Ishikawa (cell line): ENCODE data around the gene COX4I1.

Source experiments
- CEBPB ChIP-seq: IDR thresholded peaks from 2 replicates; pipeline ENCODE4 v1.6.1; 2012
- CREB1 ChIP-seq: IDR thresholded peaks from 2 replicates; pipeline ENCODE4 v1.6.1; 2012; ENCODE audit warnings: low read depth
- EGR1 ChIP-seq: IDR thresholded peaks from 2 replicates; pipeline ENCODE4 v1.6.1; 2012
- EP300 ChIP-seq: IDR thresholded peaks from 2 replicates; pipeline ENCODE4 v1.6.1; 2012; ENCODE audit warnings: borderline replicate concordance
- FOXM1 ChIP-seq: IDR thresholded peaks from 2 replicates; pipeline ENCODE4 v1.6.1; 2012; ENCODE audit warnings: low read depth, borderline replicate concordance
- NFIC ChIP-seq: IDR thresholded peaks from 2 replicates; pipeline ENCODE4 v1.6.1; 2012
- RAD21 ChIP-seq: IDR thresholded peaks from 2 replicates; pipeline ENCODE4 v1.6.1; 2012; ENCODE audit warnings: low read depth
- TAF1 ChIP-seq: IDR thresholded peaks from 2 replicates; pipeline ENCODE4 v1.6.1; 2012; ENCODE audit warnings: low read depth, mild to moderate bottlenecking
- TCF12 ChIP-seq: IDR thresholded peaks from 2 replicates; pipeline ENCODE4 v1.6.1; 2012; ENCODE audit warnings: low read depth
- TEAD4 ChIP-seq: IDR thresholded peaks from 2 replicates; pipeline ENCODE4 v1.6.1; 2012
- YY1 ChIP-seq: IDR thresholded peaks from 2 replicates; pipeline ENCODE4 v1.6.1; 2012; ENCODE audit warnings: low read depth
- ZBTB7A ChIP-seq: IDR thresholded peaks from 2 replicates; pipeline ENCODE4 v1.6.1; 2012; ENCODE audit warnings: low read depth
- TF ChIP-seq, protein P1 (sequence below): IDR thresholded peaks from 2 replicates; pipeline ENCODE4 v1.6.1; 2012; ENCODE audit warnings: low read depth, mild to moderate bottlenecking
- TF ChIP-seq, protein P2 (sequence below): IDR thresholded peaks from 2 replicates; pipeline ENCODE4 v1.6.1; 2012
- TF ChIP-seq, protein P3 (sequence below): IDR thresholded peaks from 2 replicates; pipeline ENCODE4 v1.6.1; 2012

Gene COX4I1

DNA sequence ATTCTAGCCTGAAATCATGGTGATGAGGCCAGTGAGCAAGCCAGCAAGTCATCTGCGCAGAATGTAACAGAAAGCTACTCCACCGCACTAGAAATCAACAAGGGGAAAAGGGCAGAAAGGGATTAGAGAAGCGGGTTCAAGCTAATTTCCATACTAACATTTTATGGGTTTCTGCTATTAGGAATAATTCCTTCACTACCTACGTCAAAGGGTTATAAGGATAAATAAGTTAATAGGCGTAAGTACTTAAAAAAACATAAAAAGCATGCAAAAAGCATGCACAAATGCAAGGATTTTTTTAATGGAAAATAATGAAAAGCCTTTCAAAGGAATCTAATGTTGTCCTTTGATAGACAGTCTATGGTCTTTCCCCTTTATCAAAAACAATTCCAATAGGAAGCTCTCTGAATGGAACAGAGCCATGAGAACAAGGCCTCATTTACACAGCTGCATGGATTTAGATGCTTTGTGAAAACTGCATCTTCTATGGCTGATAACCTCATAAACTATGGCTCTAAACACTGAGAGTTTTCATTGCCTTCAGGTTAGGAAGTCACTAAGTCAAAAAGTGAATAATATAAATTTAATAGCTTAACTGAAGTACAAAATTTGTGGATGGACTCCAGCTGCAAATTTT, 5.7 kb upstream of the COX4I1 start:
- TF ChIP-seq NFIC (no peak), TCF12 (no peak), TAF1 (no peak), RAD21 (no peak), CREB1 (no peak)
- TF ChIP-seq, protein P1, sequence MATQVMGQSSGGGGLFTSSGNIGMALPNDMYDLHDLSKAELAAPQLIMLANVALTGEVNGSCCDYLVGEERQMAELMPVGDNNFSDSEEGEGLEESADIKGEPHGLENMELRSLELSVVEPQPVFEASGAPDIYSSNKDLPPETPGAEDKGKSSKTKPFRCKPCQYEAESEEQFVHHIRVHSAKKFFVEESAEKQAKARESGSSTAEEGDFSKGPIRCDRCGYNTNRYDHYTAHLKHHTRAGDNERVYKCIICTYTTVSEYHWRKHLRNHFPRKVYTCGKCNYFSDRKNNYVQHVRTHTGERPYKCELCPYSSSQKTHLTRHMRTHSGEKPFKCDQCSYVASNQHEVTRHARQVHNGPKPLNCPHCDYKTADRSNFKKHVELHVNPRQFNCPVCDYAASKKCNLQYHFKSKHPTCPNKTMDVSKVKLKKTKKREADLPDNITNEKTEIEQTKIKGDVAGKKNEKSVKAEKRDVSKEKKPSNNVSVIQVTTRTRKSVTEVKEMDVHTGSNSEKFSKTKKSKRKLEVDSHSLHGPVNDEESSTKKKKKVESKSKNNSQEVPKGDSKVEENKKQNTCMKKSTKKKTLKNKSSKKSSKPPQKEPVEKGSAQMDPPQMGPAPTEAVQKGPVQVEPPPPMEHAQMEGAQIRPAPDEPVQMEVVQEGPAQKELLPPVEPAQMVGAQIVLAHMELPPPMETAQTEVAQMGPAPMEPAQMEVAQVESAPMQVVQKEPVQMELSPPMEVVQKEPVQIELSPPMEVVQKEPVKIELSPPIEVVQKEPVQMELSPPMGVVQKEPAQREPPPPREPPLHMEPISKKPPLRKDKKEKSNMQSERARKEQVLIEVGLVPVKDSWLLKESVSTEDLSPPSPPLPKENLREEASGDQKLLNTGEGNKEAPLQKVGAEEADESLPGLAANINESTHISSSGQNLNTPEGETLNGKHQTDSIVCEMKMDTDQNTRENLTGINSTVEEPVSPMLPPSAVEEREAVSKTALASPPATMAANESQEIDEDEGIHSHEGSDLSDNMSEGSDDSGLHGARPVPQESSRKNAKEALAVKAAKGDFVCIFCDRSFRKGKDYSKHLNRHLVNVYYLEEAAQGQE: no peak

DNA sequence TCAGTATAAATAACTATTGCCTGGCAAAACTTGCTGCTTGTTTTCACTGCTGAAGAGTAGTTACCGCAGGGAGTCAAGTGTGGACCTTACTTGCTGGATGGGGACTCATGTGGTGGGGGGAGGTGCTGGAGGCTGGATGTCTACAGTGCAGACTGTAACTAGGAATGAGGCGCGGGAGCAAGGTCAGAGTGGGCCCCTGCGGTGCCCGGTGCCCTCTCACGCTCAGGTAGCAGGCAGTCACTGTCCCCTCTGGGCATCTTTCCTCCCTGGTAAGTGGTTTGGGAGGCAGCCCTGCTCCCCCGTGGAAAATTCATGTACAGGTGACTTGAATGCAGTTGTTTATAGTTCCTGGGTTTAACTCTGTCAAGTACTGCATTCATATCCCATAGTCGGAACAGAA, 4.8 kb upstream of the COX4I1 start:
- TF ChIP-seq, protein P2, sequence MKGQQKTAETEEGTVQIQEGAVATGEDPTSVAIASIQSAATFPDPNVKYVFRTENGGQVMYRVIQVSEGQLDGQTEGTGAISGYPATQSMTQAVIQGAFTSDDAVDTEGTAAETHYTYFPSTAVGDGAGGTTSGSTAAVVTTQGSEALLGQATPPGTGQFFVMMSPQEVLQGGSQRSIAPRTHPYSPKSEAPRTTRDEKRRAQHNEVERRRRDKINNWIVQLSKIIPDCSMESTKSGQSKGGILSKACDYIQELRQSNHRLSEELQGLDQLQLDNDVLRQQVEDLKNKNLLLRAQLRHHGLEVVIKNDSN: no peak
- TF ChIP-seq ZBTB7A (no peak), NFIC (no peak), FOXM1 (no peak), EGR1 (no peak), TAF1 (no peak), RAD21 (no peak), TCF12 (no peak), CREB1 (no peak), EP300 (no peak), TEAD4 (no peak), CEBPB (no peak), YY1 (no peak)
- TF ChIP-seq, protein P1: no peak
- TF ChIP-seq, protein P3, sequence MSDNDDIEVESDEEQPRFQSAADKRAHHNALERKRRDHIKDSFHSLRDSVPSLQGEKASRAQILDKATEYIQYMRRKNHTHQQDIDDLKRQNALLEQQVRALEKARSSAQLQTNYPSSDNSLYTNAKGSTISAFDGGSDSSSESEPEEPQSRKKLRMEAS: no peak

DNA sequence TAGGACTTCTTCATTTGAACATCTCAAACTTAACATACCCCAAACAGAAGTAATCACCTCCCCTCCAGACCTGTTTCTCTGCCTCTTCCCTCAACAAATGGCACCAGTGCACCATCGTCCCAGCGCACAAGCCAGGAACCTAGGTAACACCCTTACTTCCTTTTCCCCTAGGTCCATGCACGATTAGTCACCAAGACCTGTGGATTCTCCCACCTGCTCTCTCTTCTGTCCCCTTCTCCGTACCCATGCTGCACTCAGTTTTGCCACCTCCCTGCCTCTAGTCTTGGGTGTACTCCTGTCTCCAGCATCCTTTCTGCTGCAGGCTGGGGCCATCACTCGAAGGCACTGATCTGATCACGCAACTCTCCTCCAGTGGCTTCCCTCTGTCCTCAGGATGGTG, 3.3 kb upstream of the COX4I1 start:
- no peak for TF ChIP-seq CREB1
- TF ChIP-seq, protein P2: no peak
- no peak for TF ChIP-seq FOXM1

DNA sequence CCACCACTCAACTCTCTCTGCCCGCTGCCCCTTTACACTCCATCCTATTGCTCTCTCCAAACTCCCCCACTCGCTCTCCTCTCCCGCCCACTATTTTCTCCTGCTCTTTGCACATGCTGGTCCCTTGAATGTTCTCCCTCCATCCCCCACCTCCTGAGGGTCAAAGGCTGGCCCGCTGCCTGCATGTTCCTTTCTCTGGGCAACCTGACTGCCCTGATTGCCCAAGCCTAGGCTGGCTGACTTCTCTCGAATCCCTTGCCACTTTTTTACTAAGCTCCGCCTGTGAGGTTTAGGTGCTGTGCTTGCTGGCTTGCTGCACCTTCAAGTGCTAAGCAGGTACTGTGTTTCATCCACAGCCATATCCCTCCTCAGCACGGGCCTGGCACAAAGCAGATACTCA, 2.9 kb upstream of the COX4I1 start:
- TF ChIP-seq TEAD4 (no peak), FOXM1 (no peak), TAF1 (no peak), TCF12 (no peak), ZBTB7A (no peak), NFIC (no peak), YY1 (no peak), RAD21 (no peak), CEBPB (no peak), CREB1 (no peak), EGR1 (no peak), EP300 (no peak)
- TF ChIP-seq, protein P1: no peak
- TF ChIP-seq, protein P3: no peak
- TF ChIP-seq, protein P2: no peak
